GM12865 (cell line): ENCODE results near the gene CR1L.
"Not testable (repeated sequence)": the region's sequence is repeated elsewhere in the genome, so short reads cannot be mapped to it uniquely, and the experiment has no call there.

ENCODE experiments used
- DNase-seq: peaks from one replicate; pipeline ENCODE4 v3.0.0; 2010; ENCODE audit warnings: low read depth
- H3K4me3 ChIP-seq: 2 replicates; pipeline ENCODE4 v1.5.1; 2011; ENCODE audit warnings: mild to moderate bottlenecking, low read depth, low read length, control low read depth
- CTCF ChIP-seq: IDR thresholded peaks from 2 replicates; pipeline ENCODE4 v1.5.1; 2011; ENCODE audit warnings: low read length, control low read depth, low read depth, inconsistent platforms; ENCODE audit not compliant: insufficient read depth; ENCODE audit errors: missing control alignments

CR1L gene

DNA sequence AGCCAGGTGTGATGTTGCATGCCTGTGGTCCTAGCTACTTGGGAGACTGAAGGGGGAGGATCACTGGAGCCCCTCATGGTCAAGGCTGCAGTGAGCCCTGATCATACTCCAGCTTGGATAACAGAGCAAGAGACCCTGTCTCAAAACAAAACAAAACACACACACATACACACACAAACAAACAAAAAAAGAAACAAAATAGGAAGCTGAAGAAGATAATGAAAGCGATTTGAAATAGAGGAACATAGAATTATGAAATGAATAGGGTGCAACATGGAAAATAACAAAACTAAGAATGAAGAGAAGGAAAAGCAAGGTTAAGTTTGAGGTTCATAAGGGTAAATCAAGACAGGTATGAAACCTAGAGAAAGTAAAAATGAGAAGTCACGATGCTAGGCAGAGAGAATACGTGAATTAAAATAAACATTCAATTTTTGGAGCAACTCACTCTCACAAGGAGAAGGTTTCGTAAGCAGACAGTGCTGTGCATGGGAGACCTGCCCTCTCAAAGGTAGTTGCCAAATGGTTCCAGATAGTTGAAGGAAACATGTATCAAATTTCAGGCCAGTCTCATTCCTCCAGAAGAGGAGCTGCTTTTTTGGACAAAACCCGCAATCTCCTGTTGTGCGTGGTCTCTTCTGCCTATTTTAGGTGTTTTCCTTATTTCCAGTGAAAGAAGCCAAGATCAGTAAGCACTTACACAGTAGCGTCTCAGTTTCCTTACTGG is 110.2 kb downstream of the CR1L start:
- H3K4me3 ChIP-seq = no peak overlapping the region
- no peak for DNase-seq
- TF ChIP-seq CTCF = no peak

- DNase-seq = no peak
- TF ChIP-seq CTCF = no peak
- no peak overlapping the region for H3K4me3 ChIP-seq
Observed at GRCh38 chr1:207755846-207756693, 111.1 kb downstream of the CR1L start.

DNA sequence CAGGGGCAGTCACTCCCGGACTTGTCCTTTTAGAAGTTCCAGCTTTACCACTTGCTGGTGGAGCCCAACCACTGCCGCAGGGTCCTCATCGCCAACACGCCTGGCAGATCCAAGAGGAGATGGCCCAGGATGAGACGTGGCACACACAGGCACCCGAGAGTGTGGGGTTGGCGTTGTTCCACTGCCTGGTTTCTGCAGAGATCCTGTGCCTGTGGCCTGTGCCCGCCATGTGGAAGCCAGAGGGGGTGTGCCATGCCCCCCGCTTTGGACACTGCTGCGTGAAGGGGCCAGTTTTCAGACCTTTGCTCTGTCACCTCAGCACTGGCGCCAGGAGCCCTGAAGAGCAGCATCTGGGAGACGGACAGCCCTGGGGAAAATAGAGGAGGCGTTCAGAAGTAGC is 117.7 kb downstream of the CR1L start:
- TF ChIP-seq CTCF = no peak
- no peak overlapping the region for H3K4me3 ChIP-seq

DNA sequence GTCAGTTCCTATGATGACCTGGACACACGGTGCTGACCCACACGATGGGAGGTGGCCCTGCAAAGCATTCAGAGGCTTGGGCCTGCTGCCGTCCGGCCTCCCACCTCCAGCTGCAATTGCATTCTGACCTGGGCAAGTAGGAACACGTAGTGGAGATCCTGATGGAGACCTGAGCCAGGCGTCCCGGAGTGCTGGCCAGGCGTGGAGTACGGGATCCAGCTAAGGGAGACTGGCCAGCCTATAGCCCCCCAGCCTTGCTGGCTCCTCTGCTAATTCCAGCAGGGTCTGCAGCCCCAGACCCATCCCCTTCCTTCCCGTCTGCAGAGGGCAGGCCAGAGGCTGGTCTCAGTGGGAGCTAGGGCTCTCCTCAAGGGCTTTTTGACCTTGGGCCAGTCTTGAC is 118.2 kb downstream of the CR1L start:
- no peak for TF ChIP-seq CTCF

More for the DNA sequence above, 117.7 kb downstream of the CR1L start:
- DNase-seq = no peak

DNA sequence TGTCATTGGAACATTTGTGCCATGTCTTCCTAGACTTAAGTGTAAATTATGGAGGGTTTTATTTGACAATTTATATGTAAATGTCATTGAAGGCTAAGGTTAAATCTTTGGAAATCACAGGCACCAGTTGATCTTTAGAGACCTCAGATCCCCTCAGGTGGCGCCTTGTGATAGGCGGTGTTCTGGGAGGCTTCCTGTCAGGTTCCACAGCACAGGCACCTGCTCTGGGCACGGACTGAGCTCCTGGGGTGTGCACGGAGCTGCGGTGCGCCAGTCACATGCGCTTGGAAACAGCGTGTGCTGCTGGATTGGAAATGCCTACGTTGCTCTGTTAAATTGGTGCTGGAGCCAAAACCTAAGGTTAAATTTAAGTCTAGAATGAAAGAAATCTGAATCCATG is 119.0 kb downstream of the CR1L start:
- no peak for DNase-seq
- no peak for TF ChIP-seq CTCF
- H3K4me3 ChIP-seq = no peak overlapping the region

More for the DNA sequence above, 118.2 kb downstream of the CR1L start:
- H3K4me3 ChIP-seq = no peak overlapping the region
- DNase-seq = no peak

- DNase-seq = no peak
Observed at GRCh38 chr1:207766569-207766968, 121.6 kb downstream of the CR1L start.

DNA sequence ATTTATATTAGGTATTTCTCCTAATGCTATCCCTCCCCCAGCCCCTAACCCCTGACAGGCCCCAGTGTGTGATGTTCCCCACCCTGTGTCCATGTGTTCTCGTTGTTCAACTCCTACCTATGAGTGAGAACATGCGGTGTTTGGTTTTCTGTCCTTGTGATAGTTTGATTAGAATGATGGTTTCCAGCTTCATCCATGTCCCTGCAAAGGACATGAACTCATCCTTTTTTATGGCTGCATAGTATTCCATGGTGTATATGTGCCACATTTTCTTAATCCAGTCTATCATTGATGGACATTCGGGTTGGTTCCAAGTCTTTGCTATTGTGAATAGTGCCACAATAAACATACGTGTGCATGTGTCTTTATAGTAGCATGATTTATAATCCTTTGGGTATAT is 125.6 kb downstream of the CR1L start:
- not testable (repeated sequence) for DNase-seq, H3K4me3 ChIP-seq

More at GRCh38 chr1:207766569-207766968, 121.6 kb downstream of the CR1L start:
- TF ChIP-seq CTCF = no peak
- H3K4me3 ChIP-seq = no peak overlapping the region
